HG02885 (cell line): ENCODE data around the gene CAPRIN1.

ENCODE experiments used
- ATAC-seq: cut with Tn5 transposase; IDR thresholded peaks from one replicate; pipeline ENCODE4 v1.9.1; 2021; ENCODE audit warnings: mild to moderate bottlenecking; ENCODE audit not compliant: unreplicated experiment, poor library complexity

Gene CAPRIN1, protein sequence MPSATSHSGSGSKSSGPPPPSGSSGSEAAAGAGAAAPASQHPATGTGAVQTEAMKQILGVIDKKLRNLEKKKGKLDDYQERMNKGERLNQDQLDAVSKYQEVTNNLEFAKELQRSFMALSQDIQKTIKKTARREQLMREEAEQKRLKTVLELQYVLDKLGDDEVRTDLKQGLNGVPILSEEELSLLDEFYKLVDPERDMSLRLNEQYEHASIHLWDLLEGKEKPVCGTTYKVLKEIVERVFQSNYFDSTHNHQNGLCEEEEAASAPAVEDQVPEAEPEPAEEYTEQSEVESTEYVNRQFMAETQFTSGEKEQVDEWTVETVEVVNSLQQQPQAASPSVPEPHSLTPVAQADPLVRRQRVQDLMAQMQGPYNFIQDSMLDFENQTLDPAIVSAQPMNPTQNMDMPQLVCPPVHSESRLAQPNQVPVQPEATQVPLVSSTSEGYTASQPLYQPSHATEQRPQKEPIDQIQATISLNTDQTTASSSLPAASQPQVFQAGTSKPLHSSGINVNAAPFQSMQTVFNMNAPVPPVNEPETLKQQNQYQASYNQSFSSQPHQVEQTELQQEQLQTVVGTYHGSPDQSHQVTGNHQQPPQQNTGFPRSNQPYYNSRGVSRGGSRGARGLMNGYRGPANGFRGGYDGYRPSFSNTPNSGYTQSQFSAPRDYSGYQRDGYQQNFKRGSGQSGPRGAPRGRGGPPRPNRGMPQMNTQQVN

DNA sequence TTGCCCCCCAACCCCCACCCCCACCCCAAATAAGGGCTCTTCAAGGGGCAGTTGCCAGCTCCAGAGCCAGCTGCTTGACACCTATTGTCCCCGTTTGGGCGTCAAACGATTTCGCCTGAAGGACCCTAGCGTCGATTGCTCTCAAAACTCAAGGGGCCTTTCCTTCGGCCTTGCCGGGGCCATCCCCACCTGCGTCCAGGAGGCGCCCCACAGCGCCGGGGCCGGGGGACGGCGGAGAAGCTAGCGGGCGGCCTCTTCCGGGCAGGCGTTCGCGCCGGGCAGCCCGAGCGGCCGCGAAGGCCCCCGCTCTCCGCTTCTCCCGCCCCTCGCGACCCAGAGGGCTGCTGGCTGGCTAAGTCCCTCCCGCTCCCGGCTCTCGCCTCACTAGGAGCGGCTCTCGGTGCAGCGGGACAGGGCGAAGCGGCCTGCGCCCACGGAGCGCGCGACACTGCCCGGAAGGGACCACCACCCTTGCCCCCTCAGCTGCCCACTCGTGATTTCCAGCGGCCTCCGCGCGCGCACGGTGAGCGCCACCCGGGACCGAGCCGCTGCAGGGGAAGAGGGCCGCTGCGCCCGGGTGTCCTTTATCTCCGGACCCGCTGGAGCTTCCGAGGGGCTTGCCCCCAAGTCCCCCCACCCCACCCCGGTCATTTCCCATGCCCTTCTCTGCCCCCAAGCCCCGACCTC lies at the start of gene CAPRIN1:
Gene CAPRIN1, plus strand, starts transcription at position 383 of the 687 bp plus-strand sequence. CDS start 690 bp downstream, outside the sequence.
- peak; percentile 65 for ATAC-seq

GRCh38 chr11:34002420-34002819 lies 49.1 kb upstream of the CAPRIN1 start:
- ATAC-seq: no peak

- ATAC-seq: no peak
These were observed 47.3 kb upstream of the CAPRIN1 start for GRCh38 chr11:34004236-34004635.

GRCh38 chr11:34006876-34007275 lies 44.7 kb upstream of the CAPRIN1 start:
- no peak for ATAC-seq

DNA sequence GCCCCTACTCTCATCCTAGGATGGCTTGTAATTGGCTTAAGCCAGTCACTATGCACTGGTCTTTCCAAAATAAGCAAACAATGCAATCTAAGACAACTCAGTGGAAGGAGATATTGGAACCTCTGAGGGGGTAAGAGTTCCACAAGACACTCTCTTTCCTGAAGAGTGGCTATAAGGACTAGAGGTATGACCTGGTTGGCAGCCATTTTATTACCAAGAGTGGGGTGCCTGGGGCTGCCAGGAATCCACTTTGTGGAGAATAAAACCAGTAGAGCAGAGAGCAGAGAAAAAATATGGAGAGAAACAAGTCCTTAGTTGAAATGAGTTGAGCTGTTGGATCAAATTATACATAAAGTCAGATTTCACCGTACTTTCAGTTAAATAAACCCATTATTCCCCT lies 38.8 kb upstream of the CAPRIN1 start:
- no peak for ATAC-seq

GRCh38 chr11:34013898-34014571 lies 37.5 kb upstream of the CAPRIN1 start:
- ATAC-seq: no peak

DNA sequence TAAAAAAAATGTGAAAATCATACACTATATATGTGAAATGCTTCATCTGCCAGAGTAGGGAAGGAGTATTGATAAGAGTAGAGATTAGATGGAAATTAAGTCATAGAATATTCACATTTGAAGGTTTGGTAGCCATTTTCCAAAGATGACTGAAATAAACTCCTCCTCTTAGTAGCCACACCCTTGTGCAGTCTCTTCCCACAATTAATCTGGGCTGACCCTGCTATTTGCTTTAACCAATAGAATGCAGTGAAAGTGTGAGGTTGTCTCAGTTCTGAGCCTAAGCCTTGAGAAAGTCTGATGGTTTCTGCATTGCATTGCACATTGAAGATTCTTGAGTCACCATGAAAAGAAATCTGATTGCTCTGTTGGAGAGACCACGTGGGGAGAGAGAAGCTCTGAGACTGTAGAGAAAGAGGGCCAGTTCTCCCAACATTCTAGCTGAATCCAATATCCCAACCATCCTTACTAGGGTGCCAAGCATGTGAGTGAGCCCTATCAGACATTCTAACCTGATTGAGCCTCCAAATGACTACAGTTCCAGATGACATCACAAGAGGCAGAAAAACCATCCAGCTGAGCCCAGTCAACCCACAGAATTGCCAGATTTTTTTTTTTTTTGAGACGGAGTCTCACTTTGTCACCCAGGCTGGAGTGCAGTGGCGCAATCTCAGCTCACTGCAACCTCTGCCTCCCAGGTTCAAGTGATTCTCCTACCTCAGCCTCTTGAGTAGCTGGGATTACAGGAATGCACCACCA lies 29.4 kb upstream of the CAPRIN1 start:
- ATAC-seq: no peak

DNA sequence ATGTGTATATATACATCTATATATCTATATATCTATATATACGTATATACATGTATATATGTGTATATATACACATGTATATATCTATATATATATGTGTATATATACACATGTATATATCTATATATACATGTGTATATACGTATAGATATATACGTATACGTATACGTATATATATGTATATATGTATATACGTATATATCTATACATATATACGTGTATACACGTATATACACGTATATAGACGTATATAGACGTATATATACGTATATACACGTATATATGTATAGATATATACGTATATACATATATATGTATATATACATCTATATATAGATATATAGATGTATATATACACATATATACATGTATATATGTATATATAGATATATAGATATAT lies 25.1 kb upstream of the CAPRIN1 start:
- ATAC-seq: no peak

- no peak for ATAC-seq
These were observed 23.8 kb upstream of the CAPRIN1 start for GRCh38 chr11:34027516-34028408.

DNA sequence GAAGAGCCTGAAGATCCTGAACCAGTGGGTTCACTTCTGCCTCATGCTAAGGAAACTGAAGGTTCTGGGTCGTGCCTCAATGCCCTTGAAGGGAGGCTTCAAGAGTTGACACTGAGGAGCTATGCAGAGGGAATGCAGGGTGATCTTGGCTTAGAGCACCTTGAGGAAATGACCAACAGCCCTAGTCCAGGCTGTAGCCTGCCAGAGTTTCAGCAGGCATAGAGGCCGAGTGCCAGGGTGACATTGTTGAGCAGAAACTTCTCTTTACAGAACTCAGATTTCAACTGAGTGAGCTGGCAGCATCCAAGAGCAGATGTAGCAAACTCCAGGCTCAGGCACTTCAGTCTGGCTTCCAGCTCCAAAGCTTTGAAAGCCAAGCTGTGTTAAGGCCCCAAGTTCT lies 23.1 kb upstream of the CAPRIN1 start:
- no peak for ATAC-seq

- ATAC-seq: no peak
These were observed 22.4 kb upstream of the CAPRIN1 start for GRCh38 chr11:34029176-34029575.

DNA sequence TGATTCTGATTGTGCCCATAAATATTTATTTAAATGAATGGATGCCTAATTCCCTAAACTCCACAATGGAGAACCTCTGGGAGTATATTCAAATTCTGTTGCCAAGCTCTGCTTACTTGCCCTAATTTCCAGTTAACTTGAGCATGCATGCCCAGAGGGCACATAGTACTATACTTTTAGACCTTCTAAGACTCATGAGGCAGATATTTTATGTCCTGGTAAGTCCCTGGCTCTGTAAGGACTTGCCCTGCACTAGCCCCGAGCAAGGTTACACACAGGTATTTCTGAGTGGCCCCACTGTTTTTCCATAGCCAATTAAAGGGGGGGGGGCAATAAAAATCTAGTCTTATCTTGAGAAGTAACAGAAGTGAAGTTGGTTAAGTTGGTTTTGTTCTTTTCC lies 21.1 kb upstream of the CAPRIN1 start:
- no peak for ATAC-seq

DNA sequence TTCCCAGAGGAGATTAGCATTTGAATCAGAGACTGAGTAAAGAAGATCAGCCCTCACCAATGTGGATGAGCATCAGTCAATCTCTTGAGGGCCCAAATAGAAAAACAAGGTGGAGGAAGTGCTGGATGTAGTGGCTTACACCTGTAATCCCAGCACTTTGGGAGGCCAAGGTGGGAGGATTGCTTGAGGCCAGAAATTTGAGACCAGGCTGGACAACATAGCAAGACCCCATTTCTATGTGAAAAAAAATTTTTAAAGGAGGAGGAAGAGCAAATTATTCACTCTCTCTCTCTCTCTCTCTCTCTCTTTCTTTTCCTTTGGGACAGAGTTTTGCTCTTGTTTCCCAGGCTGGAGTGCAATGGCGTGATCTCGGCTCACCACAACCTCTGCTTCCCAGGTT lies 18.1 kb upstream of the CAPRIN1 start:
- ATAC-seq: no peak

- ATAC-seq: no peak
These were observed 17.5 kb upstream of the CAPRIN1 start for GRCh38 chr11:34034053-34034452.

- ATAC-seq: no peak
These were observed 15.1 kb upstream of the CAPRIN1 start for GRCh38 chr11:34036456-34036855.

- ATAC-seq: no peak
These were observed 14.5 kb upstream of the CAPRIN1 start for GRCh38 chr11:34037016-34037415.

DNA sequence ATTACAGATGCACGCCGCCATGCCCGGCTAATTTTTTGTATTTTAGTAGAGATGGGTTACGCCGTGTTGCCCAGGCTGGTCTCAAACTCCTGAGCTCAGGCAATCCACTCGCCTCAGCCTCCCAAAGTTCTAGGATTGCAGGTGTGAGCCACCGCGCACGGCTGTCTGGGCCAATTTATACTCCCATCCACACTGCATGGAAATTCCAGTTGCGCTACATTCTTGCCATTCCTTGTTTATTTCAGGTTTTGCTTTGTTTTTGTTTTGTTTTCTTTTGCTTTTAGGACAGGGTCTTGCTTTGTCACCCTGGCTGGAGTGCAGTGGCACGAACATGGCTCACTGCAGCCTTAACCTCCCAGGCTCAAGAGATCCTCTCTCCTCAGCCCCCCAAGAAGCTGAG lies 11.0 kb upstream of the CAPRIN1 start:
- no peak for ATAC-seq

DNA sequence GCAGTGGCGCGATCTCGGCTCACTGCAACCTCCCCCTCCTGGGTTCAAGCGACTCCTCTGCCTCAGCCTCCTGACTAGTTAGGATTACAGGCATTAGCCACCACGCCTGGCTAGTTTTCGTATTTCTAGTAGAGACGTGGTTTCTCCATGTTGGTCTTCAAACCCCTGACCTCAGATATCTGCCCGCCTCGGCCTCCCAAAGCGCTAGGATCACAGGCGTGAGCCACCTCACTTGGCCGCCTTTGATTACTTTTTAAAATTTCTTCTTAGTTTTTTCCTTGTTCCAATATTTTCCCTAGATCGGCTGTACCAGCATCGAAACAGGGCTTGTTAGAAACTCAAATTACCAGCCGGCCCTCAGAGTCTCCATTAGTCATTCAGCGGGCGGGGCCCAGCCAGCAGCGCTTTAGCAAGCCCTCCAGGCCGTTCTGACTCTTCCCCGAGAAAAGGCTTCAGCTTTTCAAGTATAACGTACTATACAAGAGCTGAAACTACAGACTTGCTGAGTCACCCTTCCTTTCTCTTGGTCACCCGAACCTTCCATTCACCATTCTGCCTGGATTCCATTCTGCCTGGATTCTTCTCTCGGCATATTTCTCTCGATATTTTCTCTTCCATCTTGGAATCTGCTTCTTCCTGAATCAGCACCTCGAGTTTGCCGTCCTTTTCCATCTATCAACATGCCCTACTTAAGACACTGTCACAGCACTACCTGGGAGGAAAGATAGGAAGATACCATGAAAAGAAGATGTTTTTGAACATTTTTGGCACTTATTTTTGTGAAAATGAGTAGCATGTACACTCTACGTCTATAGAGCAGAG lies 6.7 kb upstream of the CAPRIN1 start:
- no peak for ATAC-seq
